GM12891 (cell line): ENCODE measurements around the gene RGS7.

Source experiments
- POLR2A ChIP-seq: IDR thresholded peaks from 2 replicates; pipeline ENCODE4 v1.6.1; 2011; ENCODE audit warnings: low read depth, low read length, control low read depth
- POLR2AphosphoS5 ChIP-seq: IDR thresholded peaks from 2 replicates; pipeline ENCODE4 v1.6.1; 2011; ENCODE audit warnings: low read depth, low read length, control low read depth

DNA sequence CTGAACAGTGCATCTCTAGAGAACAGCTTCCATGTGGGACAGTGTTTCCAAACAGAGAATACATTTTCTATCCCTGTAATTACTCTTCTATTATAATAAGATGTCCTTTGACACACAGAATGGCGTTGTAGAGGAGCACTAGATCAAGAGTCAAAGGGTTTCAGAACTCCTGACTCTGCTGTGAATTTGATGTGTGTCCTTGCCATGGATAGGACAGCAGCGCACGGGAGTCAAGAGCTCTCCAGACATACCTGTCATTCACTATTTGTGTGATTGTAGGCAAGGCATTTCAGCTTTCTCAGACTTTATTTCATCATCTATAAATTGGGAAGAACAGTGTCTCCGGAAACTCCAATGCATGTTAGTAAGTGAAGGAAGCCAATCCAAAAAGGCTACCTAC is 176.4 kb downstream of the RGS7 start:
- no peak for TF ChIP-seq POLR2A
- no peak for TF ChIP-seq POLR2AphosphoS5
